Body of pancreas (tissue), 4 donors: Measurements from ENCODE around the gene TAS2R39. TPM values are rescaled to one million over a fixed set of nuclear protein-coding genes. Genes with fewer than 3 reads are reported as not detected.

Experiments
- ATAC-seq: fragments of 150-250 bp; one replicate; pipeline ENCODE4 v1.9.1; 2016
- DNase-seq, 4 donors: peaks; one replicate each; pipeline ENCODE4 v3.0.0-alpha.2; 2019
- H3K27ac ChIP-seq, 4 donors: fragments of 200-600 bp; sonication (generic); 1 replicate in 3 of 4; 2 replicates in 1 of 4; pipeline versions ENCODE4 v1.5.1 to v1.6.1; 2016 to 2019; ENCODE audit warnings: mild to moderate bottlenecking in 1 of 4, mixed read lengths in 1 of 4, moderate library complexity in 1 of 4
- H3K27me3 ChIP-seq, 2 donors: fragments of 200-600 bp; sonication (generic); one replicate each; pipeline ENCODE4 v1.6.0; 2016; ENCODE audit warnings: mild to moderate bottlenecking in 1 of 2
- H3K36me3 ChIP-seq, 2 donors: fragments of 200-600 bp; sonication (generic); replicated peaks in 1 of 2; 2 replicates each; pipeline ENCODE4 v1.5.1; 2016; ENCODE audit warnings: low read depth in 2 of 2; ENCODE audit not compliant: insufficient read depth in 1 of 2
- H3K4me1 ChIP-seq: fragments of 200-600 bp; sonication (generic); one replicate; pipeline ENCODE4 v1.6.0; 2016
- H3K4me3 ChIP-seq, 2 donors: fragments of 200-600 bp; sonication (generic); 1 replicate in 1 of 2; 2 replicates in 1 of 2; pipeline ENCODE4 v1.5.1; 2016 to 2019
- H3K9me3 ChIP-seq, 3 donors: fragments of 200-600 bp; sonication (generic); 1 replicate in 2 of 3; 2 replicates in 1 of 3; pipeline ENCODE4 v1.5.1; 2016
- POLR2A ChIP-seq, 3 donors: fragments of 450-650 bp; IDR thresholded peaks; one replicate each; pipeline ENCODE4 v1.6.1; 2016; ENCODE audit warnings: antibody characterized with exemption in 3 of 3, mild to moderate bottlenecking in 2 of 3
- WGBS, 2 donors: methylation state at CpG; one replicate each; pipeline ENCODE4 v1.1.5; 2017; 5-methylcytosine and 5-hydroxymethylcytosine counted together
- intact Hi-C: fragments of 100-400 bp; cut with DNase I; formaldehyde crosslinking; loops from one replicate; pipeline ENCODE4 v1.15.1; 2023
- total RNA-seq, 2 donors: library from RNA; depleted of rRNA; stranded (reverse); fragments of >200 nt; gene quantifications; one replicate each; pipeline ENCODE4 v1.1.0, GENCODE V29; 2016
- TF ChIP-seq, protein P1 (sequence below), 7 experiments: fragments of 450-650 bp in 4 of 7; fragments of 200-600 bp in 3 of 7; sonication (generic) in 3 of 7; IDR thresholded peaks; one replicate each; pipeline ENCODE4 v1.5.1; 2016 to 2019; ENCODE audit warnings: antibody characterized with exemption in 7 of 7

The TAS2R39 gene
- total RNA-seq, 2 donors from 2014 or later = not detected

- 66 to 77% methylated on average over 2 of the region's 2 CpGs for WGBS, 2 donors
- TF ChIP-seq, protein P1, sequence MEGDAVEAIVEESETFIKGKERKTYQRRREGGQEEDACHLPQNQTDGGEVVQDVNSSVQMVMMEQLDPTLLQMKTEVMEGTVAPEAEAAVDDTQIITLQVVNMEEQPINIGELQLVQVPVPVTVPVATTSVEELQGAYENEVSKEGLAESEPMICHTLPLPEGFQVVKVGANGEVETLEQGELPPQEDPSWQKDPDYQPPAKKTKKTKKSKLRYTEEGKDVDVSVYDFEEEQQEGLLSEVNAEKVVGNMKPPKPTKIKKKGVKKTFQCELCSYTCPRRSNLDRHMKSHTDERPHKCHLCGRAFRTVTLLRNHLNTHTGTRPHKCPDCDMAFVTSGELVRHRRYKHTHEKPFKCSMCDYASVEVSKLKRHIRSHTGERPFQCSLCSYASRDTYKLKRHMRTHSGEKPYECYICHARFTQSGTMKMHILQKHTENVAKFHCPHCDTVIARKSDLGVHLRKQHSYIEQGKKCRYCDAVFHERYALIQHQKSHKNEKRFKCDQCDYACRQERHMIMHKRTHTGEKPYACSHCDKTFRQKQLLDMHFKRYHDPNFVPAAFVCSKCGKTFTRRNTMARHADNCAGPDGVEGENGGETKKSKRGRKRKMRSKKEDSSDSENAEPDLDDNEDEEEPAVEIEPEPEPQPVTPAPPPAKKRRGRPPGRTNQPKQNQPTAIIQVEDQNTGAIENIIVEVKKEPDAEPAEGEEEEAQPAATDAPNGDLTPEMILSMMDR (IDR thresholded peaks at IDR 0.05) = no peak
- TF ChIP-seq POLR2A (IDR thresholded peaks at IDR 0.05) = no peak
- ATAC-seq (no peak), DNase-seq (no peak)
- Histone ChIP-seq H3K36me3 (no peaks in the 10 kb centered on the region), H3K9me3 (peaks cover 0 to 6% (median 0%) of the 10 kb centered on the region in 3 donors), H3K27ac (no peak overlapping the region), H3K4me3 (no peak overlapping the region), H3K27me3 (no peaks in the 10 kb centered on the region), H3K4me1 (no peaks in the 10 kb centered on the region)
- intact Hi-C loops = no loop called here
These were observed 1.9 kb upstream of the TAS2R39 start for GRCh38 chr7:143181349-143181748.

- 83 to 88% methylated on average over 1 of the region's 1 CpG for WGBS, 2 donors
- DNase-seq = no peak
- no peaks in the 10 kb centered on the region for H3K4me1 ChIP-seq
These were observed 2.3 kb downstream of the TAS2R39 start for GRCh38 chr7:143185551-143185950.

GRCh38 chr7:143188994-143189393 lies 5.8 kb downstream of the TAS2R39 start:
- H3K9me3 ChIP-seq = no peaks in the 10 kb centered on the region
- ATAC-seq (no peak), DNase-seq (no peak)
- TF ChIP-seq POLR2A (IDR thresholded peaks at IDR 0.05) = no peak
- TF ChIP-seq, protein P1 (IDR thresholded peaks at IDR 0.05) = no peak
- intact Hi-C loops = no loop called here
- no peaks in the 10 kb centered on the region for H3K27me3 ChIP-seq
- no peaks in the 10 kb centered on the region for H3K4me1 ChIP-seq
- H3K27ac ChIP-seq = no peak overlapping the region
- H3K4me3 ChIP-seq = no peak overlapping the region
- WGBS, 2 donors = 82 to 84% methylated on average over 5 to 6 of the region's 6 CpGs
- H3K36me3 ChIP-seq = no peaks in the 10 kb centered on the region

More at GRCh38 chr7:143185551-143185950, 2.3 kb downstream of the TAS2R39 start:
- Histone ChIP-seq H3K36me3 (no peaks in the 10 kb centered on the region), H3K27ac (no peak overlapping the region), H3K27me3 (no peaks in the 10 kb centered on the region), H3K4me3 (no peak overlapping the region), H3K9me3 (no peaks in the 10 kb centered on the region)
- intact Hi-C loops = no loop called here
- no peak for ATAC-seq
- TF ChIP-seq, protein P1 (IDR thresholded peaks at IDR 0.05) = no peak
- TF ChIP-seq POLR2A (IDR thresholded peaks at IDR 0.05) = no peak

- no peak overlapping the region for H3K27ac ChIP-seq
- TF ChIP-seq POLR2A (IDR thresholded peaks at IDR 0.05) = no peak
- TF ChIP-seq, protein P1 (IDR thresholded peaks at IDR 0.05) = no peak
- no peaks in the 10 kb centered on the region for H3K36me3 ChIP-seq
- no peaks in the 10 kb centered on the region for H3K27me3 ChIP-seq
- no peak for ATAC-seq
- no peaks in the 10 kb centered on the region for H3K9me3 ChIP-seq
- no peak overlapping the region for H3K4me3 ChIP-seq
- no peak for DNase-seq
- WGBS, 2 donors = 78 to 88% methylated on average over 2 of the region's 2 CpGs
- H3K4me1 ChIP-seq = no peaks in the 10 kb centered on the region
- intact Hi-C loops = no loop called here
These were observed 10.7 kb downstream of the TAS2R39 start for GRCh38 chr7:143193880-143194279.

DNA sequence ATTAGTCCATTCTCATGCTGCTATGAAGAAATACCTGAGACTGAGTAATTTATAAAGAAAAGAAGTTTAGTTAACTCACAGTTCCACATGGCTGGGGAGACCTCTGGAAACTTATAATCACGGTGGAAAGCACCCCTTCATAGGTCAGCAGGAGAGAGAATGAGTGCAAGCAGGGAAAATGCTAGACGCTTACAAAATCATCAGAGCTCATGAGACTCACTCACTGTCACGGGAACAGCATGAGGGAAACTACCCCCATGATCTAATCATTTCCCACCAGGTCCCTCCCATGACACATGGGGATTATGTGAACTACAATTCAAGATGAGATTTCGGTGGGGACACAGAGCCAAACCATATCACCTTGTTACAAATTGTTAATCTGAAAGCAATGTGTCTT lies 15.8 kb downstream of the TAS2R39 start:
- no peak for DNase-seq
- Histone ChIP-seq H3K36me3 (no peaks in the 10 kb centered on the region), H3K27me3 (no peaks in the 10 kb centered on the region), H3K27ac (no peak overlapping the region), H3K4me1 (no peaks in the 10 kb centered on the region), H3K4me3 (no peak overlapping the region), H3K9me3 (no peaks in the 10 kb centered on the region)
- 63 to 67% methylated on average over 4 of the region's 4 CpGs for WGBS, 2 donors
- ATAC-seq = no peak
- TF ChIP-seq, protein P1 (IDR thresholded peaks at IDR 0.05) = no peak
- no peak for TF ChIP-seq POLR2A (IDR thresholded peaks at IDR 0.05)
- intact Hi-C loops = no loop called here
